T-helper 1 cell (primary cell): ENCODE results near the gene ATP2B2.

Experiments
- DNase-seq, 5 donors: peaks; one replicate each; pipeline ENCODE4 v3.0.0-alpha.2; 2012 to 2020

ATP2B2 gene

GRCh38 chr3:10447110-10447509 lies 58.3 kb downstream of the ATP2B2 start:
- no peak for DNase-seq

GRCh38 chr3:10445561-10446175 lies 59.7 kb downstream of the ATP2B2 start:
- DNase-seq, result no peak

GRCh38 chr3:10444511-10444910 lies 60.9 kb downstream of the ATP2B2 start:
- no peak for DNase-seq

GRCh38 chr3:10444110-10444429 lies 61.3 kb downstream of the ATP2B2 start:
- DNase-seq, result no peak

- no peak for DNase-seq
Measured at GRCh38 chr3:10443272-10444109, 61.9 kb downstream of the ATP2B2 start.

GRCh38 chr3:10442151-10442795 lies 63.1 kb downstream of the ATP2B2 start:
- DNase-seq, result no peak

GRCh38 chr3:10440684-10441083 lies 64.7 kb downstream of the ATP2B2 start:
- DNase-seq, result no peak

- no peak for DNase-seq
Measured at GRCh38 chr3:10438902-10439610, 66.3 kb downstream of the ATP2B2 start.

GRCh38 chr3:10437995-10438901 lies 67.1 kb downstream of the ATP2B2 start:
- DNase-seq, result no peak

- peak in 4 of 5 donors; percentile 18 to 88 (median 31) for DNase-seq
Measured at GRCh38 chr3:10437272-10437994, 68.0 kb downstream of the ATP2B2 start.

- no peak for DNase-seq
Measured at GRCh38 chr3:10435850-10436249, 69.5 kb downstream of the ATP2B2 start.

- no peak for DNase-seq
Measured at GRCh38 chr3:10434938-10435336, 70.4 kb downstream of the ATP2B2 start.

GRCh38 chr3:10434144-10434937 lies 71.0 kb downstream of the ATP2B2 start:
- no peak for DNase-seq

GRCh38 chr3:10432931-10433330 lies 72.5 kb downstream of the ATP2B2 start:
- no peak for DNase-seq

- no peak for DNase-seq
Measured at GRCh38 chr3:10432156-10432845, 73.1 kb downstream of the ATP2B2 start.

- no peak for DNase-seq
Measured at GRCh38 chr3:10430805-10431204, 74.6 kb downstream of the ATP2B2 start.

- DNase-seq, result no peak
Measured at GRCh38 chr3:10428406-10429091, 76.8 kb downstream of the ATP2B2 start.

GRCh38 chr3:10426346-10427220 lies 78.8 kb downstream of the ATP2B2 start:
- DNase-seq, result no peak
